ENCODE measurements around the gene PTPRE. TPM values are rescaled to one million over a fixed set of nuclear protein-coding genes. Genes with fewer than 3 reads are reported as not detected.

PTPRE gene
- total and polyA plus RNA-seq, 4 donors, result 1.5 to 12.5 (median 3.7) TPM

DNA sequence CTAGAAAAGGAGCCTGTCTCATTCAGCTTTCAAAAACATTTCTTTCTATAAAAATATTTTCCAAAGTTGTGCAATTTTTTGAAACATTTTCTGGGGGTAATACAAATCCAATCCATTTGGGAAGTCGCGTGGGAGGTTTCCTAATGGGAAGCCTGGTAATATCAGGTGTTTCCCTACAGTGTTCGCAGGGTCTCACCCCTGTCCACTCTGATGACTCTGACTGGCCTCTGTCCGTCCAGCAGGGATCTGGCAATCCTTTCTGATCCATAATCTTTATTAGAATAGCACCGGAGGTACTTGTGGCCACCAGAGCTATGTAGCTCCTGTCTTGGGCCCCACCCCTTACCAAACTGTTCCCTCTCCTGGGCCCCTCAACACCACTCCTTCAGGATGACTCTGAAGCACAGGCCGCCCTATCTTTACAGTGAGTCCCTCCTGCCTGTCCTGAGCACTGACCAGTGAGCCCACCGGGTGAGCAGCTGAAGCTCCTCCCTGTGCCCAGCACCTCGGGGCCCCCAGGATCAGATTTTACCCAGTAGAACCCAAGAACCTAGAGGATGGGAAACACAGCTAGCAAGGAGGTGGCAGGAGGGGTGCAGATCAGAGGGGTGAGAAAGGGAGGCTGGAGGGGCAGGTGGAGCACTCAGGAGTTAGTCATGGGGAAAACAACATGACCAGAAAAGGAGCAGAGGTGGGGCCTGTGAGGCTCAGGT lies 84.8 kb downstream of the PTPRE start (continued):
- TF ChIP-seq FOXA2 (IDR thresholded peaks at IDR 0.05), result no peak
- TF ChIP-seq JUND (IDR thresholded peaks at IDR 0.05), result no peak
- no peak for TF ChIP-seq EGR1 (IDR thresholded peaks at IDR 0.05; ENCODE audit: low read depth in 2 of 2)
- TF ChIP-seq, protein P1, sequence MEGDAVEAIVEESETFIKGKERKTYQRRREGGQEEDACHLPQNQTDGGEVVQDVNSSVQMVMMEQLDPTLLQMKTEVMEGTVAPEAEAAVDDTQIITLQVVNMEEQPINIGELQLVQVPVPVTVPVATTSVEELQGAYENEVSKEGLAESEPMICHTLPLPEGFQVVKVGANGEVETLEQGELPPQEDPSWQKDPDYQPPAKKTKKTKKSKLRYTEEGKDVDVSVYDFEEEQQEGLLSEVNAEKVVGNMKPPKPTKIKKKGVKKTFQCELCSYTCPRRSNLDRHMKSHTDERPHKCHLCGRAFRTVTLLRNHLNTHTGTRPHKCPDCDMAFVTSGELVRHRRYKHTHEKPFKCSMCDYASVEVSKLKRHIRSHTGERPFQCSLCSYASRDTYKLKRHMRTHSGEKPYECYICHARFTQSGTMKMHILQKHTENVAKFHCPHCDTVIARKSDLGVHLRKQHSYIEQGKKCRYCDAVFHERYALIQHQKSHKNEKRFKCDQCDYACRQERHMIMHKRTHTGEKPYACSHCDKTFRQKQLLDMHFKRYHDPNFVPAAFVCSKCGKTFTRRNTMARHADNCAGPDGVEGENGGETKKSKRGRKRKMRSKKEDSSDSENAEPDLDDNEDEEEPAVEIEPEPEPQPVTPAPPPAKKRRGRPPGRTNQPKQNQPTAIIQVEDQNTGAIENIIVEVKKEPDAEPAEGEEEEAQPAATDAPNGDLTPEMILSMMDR (IDR thresholded peaks at IDR 0.05; ENCODE audit: low read depth, low read length, missing input control), result no peak
- no peak for TF ChIP-seq HNF4G (IDR thresholded peaks at IDR 0.05)

DNA sequence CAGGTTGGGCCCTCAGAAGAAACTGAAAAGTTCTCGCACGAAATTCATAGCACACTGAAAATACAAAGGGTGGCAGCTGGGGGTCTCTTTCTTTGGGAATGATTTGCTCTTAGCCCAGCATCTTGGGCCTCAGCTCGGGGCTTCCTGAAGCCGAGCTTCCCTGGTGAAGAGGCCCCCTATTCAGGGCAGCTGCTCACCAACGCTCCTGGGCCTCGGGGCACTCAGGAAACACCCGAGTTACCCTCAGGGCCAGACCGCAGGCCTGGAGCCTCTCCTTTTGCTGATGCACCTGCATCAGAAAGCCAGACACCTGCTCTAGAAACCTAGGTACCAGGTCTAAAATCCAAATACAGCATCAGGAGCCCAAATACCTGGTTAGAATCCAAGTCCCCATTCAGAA lies 85.5 kb downstream of the PTPRE start:
- WGBS, result 86% methylated on average over 8 of the region's 8 CpGs
- Histone ChIP-seq H3K9ac (ENCODE audit: low read depth in 1 of 2, low read length in 2 of 2) (no peak overlapping the region), H3K9me3 (ENCODE audit: control insufficient read depth in 4 of 4, low read length in 3 of 4) (no peaks in the 10 kb centered on the region), H3K36me3 (ENCODE audit: control insufficient read depth in 4 of 4, insufficient read depth in 3 of 4, low read depth in 1 of 4, low read length in 3 of 4) (no peaks in the 10 kb centered on the region), H3K27me3 (ENCODE audit: control insufficient read depth in 4 of 4, insufficient read depth in 4 of 4, low read length in 3 of 4) (no peaks in the 10 kb centered on the region), H3K4me3 (ENCODE audit: low read depth in 1 of 3, low read length in 3 of 3) (no peak overlapping the region), H3K4me1 (ENCODE audit: control insufficient read depth in 4 of 4, insufficient read depth in 4 of 4, low read length in 3 of 4) (peaks cover 2 to 6% (median 3%) of the 10 kb centered on the region in 4 donors), H3K27ac (ENCODE audit: low read depth in 1 of 2, low read length in 2 of 2) (no peak overlapping the region)
- DNase-seq (ENCODE audit: low spot score), result no peak
- no peak for TF ChIP-seq NR2F2 (IDR thresholded peaks at IDR 0.05)
- no peak for TF ChIP-seq FOXA1 (IDR thresholded peaks at IDR 0.05)
- no peak for TF ChIP-seq FOXA2 (IDR thresholded peaks at IDR 0.05)
- no peak for TF ChIP-seq JUND (IDR thresholded peaks at IDR 0.05)
- TF ChIP-seq, protein P2, sequence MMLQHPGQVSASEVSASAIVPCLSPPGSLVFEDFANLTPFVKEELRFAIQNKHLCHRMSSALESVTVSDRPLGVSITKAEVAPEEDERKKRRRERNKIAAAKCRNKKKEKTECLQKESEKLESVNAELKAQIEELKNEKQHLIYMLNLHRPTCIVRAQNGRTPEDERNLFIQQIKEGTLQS (IDR thresholded peaks at IDR 0.05), result no peak
- TF ChIP-seq, protein P3, sequence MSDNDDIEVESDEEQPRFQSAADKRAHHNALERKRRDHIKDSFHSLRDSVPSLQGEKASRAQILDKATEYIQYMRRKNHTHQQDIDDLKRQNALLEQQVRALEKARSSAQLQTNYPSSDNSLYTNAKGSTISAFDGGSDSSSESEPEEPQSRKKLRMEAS (IDR thresholded peaks at IDR 0.05), result no peak
- no peak for TF ChIP-seq TAF1 (conservative IDR thresholded peaks at IDR 0.05)
- no peak for TF ChIP-seq RXRA (IDR thresholded peaks at IDR 0.05)
- TF ChIP-seq SP1 (IDR thresholded peaks at IDR 0.05), result no peak
- TF ChIP-seq, protein P4, sequence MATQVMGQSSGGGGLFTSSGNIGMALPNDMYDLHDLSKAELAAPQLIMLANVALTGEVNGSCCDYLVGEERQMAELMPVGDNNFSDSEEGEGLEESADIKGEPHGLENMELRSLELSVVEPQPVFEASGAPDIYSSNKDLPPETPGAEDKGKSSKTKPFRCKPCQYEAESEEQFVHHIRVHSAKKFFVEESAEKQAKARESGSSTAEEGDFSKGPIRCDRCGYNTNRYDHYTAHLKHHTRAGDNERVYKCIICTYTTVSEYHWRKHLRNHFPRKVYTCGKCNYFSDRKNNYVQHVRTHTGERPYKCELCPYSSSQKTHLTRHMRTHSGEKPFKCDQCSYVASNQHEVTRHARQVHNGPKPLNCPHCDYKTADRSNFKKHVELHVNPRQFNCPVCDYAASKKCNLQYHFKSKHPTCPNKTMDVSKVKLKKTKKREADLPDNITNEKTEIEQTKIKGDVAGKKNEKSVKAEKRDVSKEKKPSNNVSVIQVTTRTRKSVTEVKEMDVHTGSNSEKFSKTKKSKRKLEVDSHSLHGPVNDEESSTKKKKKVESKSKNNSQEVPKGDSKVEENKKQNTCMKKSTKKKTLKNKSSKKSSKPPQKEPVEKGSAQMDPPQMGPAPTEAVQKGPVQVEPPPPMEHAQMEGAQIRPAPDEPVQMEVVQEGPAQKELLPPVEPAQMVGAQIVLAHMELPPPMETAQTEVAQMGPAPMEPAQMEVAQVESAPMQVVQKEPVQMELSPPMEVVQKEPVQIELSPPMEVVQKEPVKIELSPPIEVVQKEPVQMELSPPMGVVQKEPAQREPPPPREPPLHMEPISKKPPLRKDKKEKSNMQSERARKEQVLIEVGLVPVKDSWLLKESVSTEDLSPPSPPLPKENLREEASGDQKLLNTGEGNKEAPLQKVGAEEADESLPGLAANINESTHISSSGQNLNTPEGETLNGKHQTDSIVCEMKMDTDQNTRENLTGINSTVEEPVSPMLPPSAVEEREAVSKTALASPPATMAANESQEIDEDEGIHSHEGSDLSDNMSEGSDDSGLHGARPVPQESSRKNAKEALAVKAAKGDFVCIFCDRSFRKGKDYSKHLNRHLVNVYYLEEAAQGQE (IDR thresholded peaks at IDR 0.05), result no peak
- no peak for TF ChIP-seq GABPA (IDR thresholded peaks at IDR 0.05 in 1 of 2, conservative IDR thresholded peaks at IDR 0.05 in 1 of 2)
- TF ChIP-seq, protein P1 (IDR thresholded peaks at IDR 0.05; ENCODE audit: low read depth, low read length, missing input control), result no peak

Data from liver (tissue), 9 donors.